Fibroblast of pulmonary artery (primary cell): ENCODE measurements around the gene SALL4.
"Not testable (repeated sequence)": the region's sequence is repeated elsewhere in the genome, so short reads cannot be mapped to it uniquely, and the experiment has no call there.

Experiments used
- DNase-seq: peaks from one replicate; pipeline ENCODE4 v3.0.0-alpha.2; 2010; ENCODE audit warnings: low read depth
- H3K4me3 ChIP-seq: replicated peaks from 2 replicates; pipeline ENCODE4 v1.5.1; 2011; ENCODE audit warnings: low read depth, mild to moderate bottlenecking, control low read depth, low read length, moderate library complexity
- TF ChIP-seq, protein P1 (sequence below): IDR thresholded peaks from 2 replicates; pipeline ENCODE4 v1.5.1; 2011; ENCODE audit warnings: mild to moderate bottlenecking, control low read depth, low read length, inconsistent platforms; ENCODE audit errors: missing control alignments

Gene SALL4

DNA sequence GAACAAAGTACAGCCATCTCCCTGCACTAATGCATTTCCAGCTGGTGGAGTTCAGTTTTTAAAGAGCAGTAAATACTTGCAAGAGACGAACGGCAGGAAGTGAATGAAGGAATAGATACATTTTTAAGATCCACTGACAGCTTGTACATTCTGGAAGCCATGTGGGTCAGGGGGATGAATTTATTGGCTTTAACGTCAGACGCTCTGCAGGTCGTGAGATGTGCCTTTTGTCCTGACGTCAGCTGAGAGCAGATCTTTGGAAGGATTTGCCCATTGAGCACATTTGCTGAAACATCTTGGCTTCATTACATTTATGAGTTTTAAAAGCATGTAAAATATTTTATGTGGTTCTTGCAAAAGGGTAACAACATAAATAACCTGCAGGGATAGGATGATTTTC lies 29.5 kb upstream of the SALL4 start:
- TF ChIP-seq, protein P1, sequence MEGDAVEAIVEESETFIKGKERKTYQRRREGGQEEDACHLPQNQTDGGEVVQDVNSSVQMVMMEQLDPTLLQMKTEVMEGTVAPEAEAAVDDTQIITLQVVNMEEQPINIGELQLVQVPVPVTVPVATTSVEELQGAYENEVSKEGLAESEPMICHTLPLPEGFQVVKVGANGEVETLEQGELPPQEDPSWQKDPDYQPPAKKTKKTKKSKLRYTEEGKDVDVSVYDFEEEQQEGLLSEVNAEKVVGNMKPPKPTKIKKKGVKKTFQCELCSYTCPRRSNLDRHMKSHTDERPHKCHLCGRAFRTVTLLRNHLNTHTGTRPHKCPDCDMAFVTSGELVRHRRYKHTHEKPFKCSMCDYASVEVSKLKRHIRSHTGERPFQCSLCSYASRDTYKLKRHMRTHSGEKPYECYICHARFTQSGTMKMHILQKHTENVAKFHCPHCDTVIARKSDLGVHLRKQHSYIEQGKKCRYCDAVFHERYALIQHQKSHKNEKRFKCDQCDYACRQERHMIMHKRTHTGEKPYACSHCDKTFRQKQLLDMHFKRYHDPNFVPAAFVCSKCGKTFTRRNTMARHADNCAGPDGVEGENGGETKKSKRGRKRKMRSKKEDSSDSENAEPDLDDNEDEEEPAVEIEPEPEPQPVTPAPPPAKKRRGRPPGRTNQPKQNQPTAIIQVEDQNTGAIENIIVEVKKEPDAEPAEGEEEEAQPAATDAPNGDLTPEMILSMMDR = no peak
- no peak overlapping the region for H3K4me3 ChIP-seq
- DNase-seq = no peak

DNA sequence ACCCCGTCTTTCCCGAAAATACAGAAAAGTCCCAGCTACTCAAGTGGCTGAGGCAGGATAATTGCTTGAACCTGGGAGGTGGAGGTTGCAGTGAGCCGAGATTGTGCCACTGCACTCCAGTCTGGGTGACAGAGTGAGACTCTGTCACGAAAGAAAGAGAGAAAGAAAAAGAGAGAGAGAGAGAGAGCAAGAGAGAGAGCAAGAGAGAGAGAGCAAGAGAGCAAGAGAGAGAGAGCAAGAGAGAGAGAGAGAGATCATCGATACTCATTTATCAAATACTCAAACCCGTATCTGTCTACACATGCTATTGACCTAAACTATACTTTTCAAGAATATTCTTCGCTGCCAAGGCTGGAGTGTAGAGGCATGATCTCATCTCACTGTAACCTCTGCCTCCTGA lies 28.2 kb upstream of the SALL4 start:
- no peak overlapping the region for H3K4me3 ChIP-seq
- DNase-seq = no peak
- TF ChIP-seq, protein P1 = no peak

- H3K4me3 ChIP-seq = no peak overlapping the region
- TF ChIP-seq, protein P1 = no peak
- DNase-seq = no peak
Observed at GRCh38 chr20:51828762-51829161, 26.4 kb upstream of the SALL4 start.

DNA sequence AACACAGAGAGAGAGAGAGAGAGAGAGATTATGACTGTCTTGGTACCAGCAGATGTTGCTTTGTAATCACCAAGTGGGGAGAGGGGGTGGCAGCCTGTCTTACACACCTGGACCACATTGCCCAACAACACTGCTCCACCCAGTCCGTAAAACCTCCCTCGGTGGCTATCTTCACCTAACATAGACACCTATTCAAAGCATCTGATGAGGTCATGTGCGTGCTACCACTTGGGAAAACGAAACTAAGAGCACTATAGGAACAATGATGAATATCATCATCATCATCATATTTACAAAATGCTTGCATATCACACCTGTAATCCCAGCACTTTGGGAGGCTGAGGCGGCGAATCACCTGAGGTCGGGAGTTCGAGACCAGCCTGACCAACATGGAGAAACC lies 24.1 kb upstream of the SALL4 start:
- DNase-seq = no peak
- TF ChIP-seq, protein P1 = no peak
- H3K4me3 ChIP-seq = no peak overlapping the region

DNA sequence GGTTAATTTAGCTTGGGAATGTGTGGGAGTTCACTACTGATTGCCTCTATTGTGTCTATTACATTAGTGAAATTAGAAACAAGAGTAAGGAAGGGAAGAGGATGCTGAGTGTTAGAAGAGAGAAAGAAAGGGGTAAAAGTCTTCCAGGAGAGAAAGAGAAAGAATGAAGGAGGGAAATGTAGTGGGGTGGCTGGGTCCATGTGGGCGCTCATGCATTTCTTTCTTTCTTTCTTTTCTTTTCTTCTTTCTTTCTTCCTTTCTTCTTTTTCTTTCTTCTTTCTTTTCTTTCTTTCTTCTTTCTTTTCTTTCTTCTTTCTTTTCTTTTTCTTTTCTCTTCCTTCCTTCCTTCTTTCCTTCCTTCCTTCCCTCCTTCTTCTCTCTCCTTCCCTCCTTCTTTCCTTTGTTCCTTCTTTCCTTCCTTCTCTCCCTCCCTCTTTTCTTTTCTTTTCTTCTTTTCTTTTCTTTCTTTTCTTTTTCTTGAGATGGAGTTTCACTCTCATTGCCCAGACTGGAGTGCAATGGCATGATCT lies 16.2 kb upstream of the SALL4 start:
- TF ChIP-seq, protein P1 = no peak
- H3K4me3 ChIP-seq = no peak overlapping the region
- no peak for DNase-seq

DNA sequence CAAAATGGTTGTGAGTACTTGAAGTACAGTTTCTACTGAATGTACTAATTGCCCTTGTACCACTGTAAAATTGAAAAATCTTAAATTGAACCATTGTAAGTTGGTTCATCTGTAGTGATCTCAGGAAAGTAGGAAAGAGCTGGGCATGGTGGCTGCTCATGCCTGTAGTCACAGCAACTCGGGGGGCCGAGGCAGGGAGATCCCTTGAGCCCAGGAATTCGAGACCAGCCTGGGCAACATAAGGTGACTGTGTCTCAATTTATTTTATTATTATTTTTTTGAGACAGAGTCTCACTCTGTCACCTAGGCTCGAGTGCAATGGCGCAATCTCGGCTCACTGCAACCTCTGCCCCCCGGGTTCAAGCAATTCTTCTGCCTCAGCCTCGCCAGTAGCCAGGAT lies 14.5 kb upstream of the SALL4 start:
- not testable (repeated sequence) for H3K4me3 ChIP-seq

GRCh38 chr20:51815383-51816076 lies 13.2 kb upstream of the SALL4 start:
- DNase-seq = no peak
- TF ChIP-seq, protein P1 = no peak

More for the DNA sequence above, 14.5 kb upstream of the SALL4 start:
- not testable (repeated sequence) for DNase-seq

More at GRCh38 chr20:51815383-51816076, 13.2 kb upstream of the SALL4 start:
- no peak overlapping the region for H3K4me3 ChIP-seq
